ENCODE measurements around the gene ARHGAP4.
A peak's percentile ranks its signal among the peaks of the same experiment; 100 is the strongest.

Gene ARHGAP4

DNA sequence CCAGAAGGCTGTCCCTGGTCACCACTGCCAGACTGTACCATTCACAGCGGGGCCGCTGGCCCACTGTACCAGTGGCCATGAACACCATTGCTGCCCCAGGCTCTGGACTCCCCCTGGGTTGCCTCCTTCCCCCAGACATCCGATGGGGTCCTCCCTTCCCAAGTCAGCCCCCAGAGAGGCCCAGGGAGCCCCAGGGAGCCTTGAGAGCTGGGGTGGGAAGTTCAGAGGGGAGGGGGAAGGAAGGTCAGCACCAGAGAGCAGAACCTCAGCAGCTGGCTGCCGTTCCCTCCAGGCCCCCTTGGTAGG, 441 bp upstream of the ARHGAP4 start:
- DNase-seq, result no peak

DNA sequence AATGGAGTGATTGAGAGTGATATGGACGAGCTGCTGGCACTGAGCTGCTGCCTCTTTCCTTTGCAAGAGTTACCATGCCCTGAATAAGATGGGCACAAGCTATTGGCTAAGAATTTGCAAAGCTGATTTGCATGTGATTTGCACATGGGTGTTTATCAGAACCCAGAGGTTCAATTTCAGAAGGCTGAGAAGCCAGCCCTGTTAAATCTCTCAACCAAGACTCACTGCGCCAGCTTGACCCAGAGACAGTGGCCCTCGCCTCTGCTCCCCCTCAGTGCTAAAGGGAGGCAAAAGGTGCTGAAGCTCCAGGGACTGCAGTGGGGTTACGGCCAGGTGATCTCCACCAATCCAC, 701 bp downstream of the ARHGAP4 start:
- DNase-seq, result no peak

DNA sequence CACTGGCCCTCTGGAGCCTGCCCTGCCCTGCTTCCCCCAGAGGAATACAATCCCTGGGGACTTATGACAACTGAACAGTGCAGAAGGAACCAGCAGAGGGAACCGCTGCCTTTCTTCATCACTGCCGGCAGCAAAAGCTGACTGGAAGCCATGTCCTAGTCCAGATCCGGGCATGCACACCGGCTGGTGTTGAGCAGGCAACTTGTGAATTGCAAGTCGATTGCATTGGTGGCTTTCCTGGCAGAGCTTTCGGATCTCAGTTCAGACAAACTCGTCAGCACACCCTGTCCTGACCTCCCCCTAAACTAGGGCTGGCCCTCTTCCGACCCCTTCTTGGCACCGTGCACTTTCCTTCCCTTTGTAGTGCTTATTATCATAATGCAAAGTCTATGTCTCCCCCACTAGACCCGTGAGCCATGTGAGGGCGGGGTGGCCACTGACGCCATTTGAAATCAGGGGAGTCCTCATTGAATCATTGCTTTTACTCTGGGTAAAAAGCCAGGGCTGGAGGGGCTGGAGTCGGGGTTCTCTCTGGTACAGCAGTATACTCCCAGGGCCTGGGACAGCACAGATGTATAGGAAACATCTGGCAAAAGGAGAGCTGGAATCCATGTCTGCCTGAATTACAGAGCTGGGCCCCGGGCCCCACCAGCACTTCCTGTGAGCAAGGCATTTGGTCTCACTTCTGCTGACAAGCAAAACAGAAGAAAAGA, 1.8 kb downstream of the ARHGAP4 start:
- DNase-seq, result peak; percentile 46

DNA sequence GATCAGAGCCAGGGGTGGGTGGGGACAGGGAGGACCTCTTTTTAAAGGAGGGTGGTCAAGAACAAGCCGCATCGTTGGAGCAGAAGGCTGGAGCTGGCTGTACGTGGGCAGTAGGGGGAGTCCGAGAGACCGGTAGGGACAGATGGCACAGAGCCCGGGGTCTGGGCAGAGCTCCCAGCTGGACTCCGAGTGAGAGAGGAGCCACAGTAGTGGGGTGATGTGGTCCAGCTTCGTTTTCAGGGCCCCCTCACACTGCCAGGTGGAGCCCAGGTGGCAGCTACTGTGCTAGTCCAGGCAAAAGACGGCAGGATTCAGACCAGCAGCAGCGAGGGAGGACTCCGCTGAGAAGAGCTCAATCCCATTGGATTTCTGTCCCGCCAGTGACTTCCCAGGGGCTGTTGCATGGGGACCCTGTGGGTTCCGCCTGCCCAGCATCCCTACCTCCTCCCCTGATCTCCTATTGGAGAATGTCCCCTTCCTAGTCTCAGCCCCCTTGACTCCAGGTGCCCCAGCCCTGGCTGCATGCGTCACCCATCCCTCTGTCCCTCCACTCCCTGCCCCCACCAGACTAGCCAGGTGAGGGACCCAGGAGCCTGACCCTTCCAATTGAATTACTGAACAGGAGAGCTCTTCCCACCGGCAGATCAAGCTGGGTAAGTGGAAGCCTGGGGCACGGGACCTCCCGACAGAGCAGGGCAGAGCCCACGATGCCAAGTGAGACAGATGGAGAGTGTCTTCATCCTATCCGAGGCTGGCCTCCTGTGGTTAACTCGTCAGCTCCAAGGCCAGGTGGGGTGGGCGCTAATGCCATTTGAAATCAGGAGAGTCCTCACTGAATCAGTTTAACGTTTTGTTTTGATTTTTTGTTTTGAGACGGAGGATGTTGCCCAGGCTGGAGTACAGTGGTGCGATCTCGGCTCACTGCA, 2.9 kb downstream of the ARHGAP4 start:
- peak; percentile 20 for DNase-seq

DNA sequence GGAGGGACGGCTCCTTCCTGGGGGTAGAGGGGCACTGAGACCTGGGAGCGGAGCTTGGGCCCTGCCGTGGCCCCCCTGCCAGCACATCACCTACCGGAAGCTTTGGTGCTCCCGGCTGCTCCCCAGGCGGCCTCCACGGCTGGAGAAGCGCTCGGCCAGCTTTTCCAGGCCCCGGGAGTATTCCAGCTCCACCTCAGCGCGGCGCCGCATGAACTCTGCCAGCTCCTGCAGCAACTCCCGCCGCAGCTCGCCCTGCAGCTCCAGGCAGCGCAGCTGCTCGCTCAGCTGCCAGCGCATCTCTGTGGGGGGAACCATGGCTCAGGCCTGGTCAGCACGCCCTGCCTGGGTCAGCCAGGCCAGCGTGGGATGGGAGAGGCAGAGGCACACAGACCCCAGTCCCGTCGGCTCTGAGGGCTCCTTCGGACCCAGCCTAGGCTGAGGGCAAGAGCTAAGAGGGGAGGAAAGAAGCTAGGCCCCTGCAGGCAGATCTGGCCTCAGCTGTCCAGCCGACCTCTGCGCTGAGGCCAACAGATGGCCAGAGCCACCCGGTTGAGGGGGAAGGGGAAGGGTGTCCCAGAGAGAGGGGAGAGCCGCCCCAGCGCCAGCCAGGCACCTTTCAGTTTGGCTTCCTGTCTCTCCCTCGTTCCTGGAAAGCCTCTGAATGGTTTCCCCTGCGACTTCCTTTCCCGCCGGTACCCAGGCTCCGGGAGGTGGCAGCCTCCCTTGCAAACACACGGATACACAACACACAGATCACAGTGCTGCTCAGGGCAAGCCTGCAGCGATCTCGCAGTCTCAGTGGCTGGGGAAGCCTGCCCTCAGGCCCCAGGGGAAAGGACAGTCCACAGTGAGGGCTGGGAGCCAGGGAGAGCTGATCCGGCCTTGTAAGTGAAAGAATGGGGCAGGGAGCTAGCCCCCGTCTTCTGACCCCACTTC, 4.3 kb downstream of the ARHGAP4 start:
- peak; percentile 10 for DNase-seq

DNA sequence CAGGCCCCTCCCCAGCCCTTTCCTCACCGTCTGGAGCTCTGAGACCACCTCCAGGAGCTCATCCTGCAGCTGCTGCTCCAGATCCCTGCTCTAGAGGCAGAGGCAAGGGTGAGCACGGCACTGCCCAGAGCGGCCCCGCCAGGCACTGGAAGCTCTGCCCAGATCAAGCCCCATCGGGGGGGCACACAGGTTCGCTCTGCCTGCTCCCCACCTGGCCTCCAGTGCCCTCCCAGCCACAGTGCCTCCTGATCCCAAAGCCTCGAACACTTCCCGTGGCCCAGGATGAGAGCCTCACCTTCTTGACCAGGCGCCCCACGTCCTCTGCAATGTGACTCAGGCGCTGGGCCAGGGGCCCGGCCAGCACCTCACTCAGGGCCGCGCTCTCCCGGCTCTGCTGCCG, 5.0 kb downstream of the ARHGAP4 start:
- DNase-seq, result no peak

DNA sequence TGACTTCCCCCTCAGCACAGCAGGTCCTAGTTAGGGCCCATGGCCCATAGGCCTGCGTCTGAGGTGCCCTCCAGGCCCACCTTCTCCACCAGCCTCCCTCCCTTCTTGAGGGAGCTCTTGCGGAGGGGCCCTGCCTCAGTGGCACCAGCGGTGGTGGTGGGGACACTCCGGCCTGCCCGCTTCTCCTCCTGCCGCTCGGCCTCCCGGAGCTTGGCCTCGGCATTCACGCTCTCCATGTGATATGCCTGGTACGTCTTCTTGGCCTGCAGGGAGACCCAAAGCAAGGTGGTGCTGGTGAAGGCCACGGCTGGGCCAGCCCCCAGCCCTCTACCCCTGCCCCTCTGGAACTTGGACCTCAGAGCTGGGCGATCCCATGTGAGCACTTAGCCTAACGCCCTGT, 5.5 kb downstream of the ARHGAP4 start:
- no peak for DNase-seq

DNA sequence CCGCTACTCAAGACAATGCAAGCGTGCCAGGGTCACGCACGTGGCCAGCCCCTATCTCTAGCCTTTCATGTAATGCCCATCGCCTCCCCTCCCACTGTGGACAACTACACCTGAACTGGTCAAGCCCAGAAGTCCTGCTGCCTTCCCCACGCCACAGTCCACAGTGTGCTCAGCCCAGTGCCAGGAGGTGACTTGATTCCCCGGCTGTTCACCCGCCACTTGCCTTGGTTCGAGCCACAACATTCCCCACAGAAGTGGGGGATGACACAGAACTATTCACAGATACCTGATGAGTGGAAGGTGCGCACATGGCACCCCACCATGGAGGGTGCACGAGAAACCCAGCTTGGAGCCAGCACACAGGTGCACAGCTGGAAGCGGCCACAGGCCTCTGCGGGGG, 6.8 kb downstream of the ARHGAP4 start:
- no peak for DNase-seq

DNA sequence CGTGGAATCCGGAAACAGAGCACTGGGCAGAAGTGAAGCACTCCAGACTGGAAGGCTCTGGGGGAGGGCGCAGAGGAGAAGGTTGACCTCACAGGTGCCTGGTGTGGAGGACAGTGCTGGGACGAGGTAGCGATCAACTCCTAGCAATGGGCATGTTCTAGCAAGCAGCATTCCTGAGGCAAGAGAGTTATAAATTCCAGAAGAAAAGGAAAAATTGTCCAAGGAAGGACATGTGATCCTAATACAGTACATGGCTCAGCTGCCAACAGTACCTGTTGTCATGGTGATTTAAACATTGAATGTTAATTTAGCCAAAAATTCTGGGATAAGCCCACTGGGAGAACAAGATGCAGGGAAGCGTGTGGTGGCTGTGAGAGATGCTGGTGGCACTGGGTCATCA, 8.2 kb downstream of the ARHGAP4 start:
- DNase-seq, result no peak

DNA sequence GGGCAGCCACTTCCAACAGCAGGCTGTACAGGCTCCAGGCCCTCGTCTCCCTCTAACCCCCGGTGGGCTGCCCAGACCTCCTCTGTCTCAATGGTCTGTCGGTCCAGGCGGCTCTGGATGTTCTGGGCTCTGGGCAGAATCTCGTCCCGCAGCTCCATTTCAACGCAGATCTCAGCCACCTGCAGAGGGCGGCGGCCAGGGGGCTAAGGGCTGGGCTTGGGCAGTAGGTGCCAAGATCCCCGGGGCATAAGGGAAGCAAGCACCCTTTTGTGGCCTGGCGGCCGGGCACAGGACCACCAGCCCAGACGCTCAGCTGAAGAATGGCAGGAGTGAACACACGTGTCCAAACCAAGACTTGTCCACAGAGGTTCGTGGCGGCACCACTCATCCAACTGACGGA, 12.4 kb downstream of the ARHGAP4 start:
- DNase-seq, result no peak

DNA sequence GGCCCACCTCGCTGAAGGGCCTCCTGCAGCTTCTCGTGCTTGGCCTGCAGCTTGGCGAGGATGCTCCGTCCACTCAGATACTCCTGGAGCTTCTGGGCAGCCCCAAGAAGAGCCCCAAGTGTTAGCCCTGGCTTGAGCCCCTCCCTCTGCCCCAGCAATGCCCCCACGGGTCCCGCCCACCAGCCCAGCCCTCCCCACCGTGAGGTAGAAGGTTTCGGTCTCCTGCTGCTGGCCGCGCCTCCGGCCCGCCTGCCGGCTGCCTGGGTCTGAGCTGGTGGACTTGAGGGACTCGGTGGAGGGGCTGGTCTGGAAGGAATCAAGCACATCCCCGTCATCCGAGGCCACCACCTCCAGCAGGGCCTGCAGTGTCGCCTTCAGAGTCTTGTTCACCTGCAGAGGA, 12.9 kb downstream of the ARHGAP4 start:
- no peak for DNase-seq

DNA sequence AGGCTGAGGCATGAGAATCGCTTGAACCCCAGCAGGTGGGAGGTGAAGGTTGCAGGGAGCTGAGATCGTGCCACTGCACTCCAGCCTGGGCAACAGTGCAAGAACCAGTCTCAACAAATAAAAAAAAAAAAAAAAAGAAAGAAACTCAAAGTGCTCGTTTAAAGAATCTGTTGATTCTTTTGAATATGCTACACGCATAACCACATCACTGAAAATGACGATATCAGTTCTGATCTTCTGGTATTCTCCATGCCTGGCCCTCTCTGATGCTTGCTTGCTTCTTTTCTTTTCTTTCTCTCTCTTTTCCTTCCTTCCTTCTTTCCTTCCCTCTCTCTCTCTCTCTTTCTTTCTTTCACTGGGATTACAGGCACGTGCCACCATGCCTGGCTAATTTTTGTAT, 14.3 kb downstream of the ARHGAP4 start:
- no peak for DNase-seq

DNA sequence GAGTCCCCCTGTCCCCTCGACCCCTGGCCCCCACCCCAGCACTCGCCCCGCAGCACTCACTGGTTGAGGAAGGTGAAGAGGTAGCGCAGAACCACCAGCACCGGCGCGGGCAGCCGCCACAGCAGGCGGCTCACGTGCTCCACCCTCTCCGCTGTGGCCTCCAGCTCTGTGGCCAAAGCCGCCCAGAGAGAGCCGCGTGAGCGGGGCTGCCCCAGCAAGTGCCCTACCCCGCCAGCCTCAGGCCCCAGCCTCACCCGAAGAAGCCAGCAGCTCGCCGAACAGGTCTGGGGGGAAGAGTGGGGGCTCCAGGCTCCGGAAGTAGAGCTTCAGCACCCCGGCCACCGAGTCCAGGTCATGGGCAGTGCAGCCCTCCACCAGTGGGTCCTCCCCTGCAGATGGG, 15.6 kb downstream of the ARHGAP4 start:
- DNase-seq, result no peak

DNA sequence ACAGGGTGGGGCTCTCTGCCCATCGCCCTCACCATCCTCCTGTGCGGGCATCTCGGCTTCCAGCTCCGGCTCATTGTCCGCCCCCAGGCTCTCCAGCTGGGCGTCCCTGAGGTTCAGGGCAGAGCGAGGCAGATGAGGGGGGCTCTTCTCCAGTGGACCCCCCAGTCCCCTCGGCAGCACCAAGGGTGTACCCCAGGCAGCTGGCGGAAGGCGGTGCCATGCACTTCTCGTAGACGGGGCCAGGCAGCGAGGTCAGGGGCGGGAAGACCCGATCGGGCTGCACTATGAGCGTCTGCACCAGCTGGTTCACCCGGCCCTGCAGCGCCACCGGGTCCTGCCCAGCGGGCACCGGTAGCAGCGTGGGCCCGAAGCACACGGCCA, 16.1 kb downstream of the ARHGAP4 start:
- DNase-seq, result no peak

DNA sequence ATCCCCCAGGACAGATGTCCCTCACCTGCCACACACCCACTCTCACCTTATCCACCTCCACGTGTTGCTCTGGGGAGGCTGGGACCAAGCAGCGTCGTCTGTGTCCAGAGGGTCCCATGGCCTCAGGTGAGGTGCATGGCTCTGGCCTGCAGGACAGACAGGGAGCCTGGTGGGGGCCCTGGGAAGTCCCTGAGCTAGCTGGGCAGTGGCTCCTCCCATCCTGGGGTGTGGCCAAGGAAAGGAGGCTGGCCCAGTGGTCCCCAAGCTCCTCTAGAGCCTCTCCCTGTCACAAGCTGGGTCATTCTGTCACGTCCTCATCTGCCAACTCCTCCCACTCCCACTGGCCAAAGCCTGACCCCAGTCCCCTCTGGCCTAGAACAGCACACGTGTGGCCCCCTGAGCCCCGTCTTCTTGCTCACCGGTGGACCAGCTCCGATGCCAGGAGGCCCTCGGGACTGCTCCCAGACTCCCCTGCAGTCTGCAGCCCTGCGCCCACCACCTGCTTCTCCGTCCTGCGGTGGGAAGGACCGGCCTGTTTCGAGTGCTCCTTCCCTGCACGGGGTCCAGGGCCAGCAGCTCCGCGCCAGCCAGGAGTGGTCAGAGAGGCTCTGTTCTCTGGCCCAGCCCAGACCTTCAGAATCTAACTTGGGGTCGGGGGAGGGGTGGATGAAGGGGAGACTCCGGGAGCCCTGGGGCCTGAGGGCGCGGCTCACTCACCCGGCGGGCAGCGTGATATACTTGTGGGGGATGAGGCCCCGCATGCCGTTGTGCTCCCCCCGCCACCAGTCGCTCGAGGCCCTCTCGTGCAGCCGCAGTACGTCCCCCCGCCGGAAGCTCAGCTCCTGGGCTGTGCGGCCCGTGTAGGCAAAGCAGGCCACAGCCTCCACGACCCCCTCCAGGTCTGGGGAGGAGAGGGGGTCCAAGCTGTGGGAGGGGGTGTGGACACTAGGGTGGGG, 16.8 kb downstream of the ARHGAP4 start:
- DNase-seq, result no peak

DNA sequence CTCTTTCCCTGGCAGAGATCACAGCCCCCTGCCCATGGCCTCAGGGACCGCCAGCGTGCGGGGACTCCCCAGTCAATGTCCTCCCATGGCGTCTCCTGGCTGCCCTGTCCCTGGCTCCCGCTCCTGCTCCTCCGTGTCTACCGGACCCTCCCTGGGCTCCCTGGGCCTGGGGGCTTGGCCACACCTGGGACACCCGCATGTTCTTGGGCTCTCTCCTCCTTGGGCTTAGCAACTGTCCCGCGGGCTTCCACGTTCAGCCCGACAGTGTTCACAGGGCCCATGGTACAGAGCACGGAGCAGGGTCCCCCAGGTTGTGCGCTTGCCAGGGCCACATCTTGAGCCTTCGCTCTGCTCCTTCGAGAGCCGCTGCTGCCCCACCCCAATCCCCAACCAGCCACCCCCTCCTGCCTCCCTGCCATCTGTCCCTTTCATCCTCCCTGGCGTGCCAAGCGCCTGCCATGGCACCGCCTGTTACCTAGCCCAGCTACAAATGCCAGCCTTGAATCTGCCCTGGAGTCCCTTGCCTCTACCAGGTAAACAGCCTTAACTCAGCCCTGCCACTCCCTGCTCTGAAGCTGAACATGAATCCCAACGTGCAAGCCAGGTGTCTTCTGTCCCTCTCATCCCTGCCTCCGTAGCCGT, 17.7 kb downstream of the ARHGAP4 start:
- no peak for DNase-seq

DNA sequence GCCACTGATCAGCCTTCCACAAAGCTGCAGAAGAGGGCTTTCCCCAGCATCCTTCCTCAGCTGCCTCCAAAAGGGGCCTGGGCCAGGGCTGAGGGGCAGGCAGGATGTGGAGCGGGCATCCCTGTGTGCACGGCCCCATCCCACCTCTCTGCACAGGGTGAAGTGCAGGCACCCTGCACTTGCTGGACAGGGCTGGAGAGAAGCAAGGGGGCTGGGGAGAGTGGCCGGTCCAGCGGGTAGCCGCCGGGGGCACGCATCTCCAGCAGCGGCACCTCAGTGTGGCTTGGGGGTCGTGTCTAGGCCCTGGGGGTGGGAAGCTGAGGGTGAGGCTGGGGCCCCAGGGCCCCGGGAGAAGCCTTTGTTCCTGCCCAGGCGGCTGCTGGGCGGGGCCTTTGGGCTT, 18.6 kb downstream of the ARHGAP4 start:
- no peak for DNase-seq

DNA sequence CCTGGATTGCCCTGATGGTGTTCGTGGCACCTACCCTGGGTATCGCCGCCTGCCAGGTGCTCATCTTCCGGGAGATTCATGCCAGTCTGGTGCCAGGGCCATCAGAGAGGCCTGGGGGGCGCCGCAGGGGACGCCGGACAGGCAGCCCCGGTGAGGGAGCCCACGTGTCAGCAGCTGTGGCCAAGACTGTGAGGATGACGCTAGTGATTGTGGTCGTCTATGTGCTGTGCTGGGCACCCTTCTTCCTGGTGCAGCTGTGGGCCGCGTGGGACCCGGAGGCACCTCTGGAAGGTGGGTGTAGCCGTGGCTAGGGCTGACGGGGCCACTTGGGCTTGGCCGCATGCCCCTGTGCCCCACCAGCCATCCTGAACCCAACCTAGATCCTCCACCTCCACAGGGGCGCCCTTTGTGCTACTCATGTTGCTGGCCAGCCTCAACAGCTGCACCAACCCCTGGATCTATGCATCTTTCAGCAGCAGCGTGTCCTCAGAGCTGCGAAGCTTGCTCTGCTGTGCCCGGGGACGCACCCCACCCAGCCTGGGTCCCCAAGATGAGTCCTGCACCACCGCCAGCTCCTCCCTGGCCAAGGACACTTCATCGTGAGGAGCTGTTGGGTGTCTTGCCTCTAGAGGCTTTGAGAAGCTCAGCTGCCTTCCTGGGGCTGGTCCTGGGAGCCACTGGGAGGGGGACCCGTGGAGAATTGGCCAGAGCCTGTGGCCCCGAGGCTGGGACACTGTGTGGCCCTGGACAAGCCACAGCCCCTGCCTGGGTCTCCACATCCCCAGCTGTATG, 19.7 kb downstream of the ARHGAP4 start:
- DNase-seq, result no peak

DNA sequence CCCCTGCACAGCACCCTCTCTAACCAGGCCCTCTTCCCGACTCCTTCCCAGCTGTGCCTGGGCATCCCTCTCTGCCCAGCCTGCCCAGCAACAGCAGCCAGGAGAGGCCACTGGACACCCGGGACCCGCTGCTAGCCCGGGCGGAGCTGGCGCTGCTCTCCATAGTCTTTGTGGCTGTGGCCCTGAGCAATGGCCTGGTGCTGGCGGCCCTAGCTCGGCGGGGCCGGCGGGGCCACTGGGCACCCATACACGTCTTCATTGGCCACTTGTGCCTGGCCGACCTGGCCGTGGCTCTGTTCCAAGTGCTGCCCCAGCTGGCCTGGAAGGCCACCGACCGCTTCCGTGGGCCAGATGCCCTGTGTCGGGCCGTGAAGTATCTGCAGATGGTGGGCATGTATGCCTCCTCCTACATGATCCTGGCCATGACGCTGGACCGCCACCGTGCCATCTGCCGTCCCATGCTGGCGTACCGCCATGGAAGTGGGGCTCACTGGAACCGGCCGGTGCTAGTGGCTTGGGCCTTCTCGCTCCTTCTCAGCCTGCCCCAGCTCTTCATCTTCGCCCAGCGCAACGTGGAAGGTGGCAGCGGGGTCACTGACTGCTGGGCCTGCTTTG, 20.5 kb downstream of the ARHGAP4 start:
- DNase-seq, result no peak
